GM23338 (cell line): ENCODE measurements around the gene DSG4. TPM values are rescaled to one million over a fixed set of nuclear protein-coding genes. Genes with fewer than 3 reads are reported as not detected.

Experiments used
- ATAC-seq: fragments of 200-7000 bp; cut with Tn5 transposase; 3 replicates; pipeline ENCODE4 v1.9.1; 2020
- DNase-seq: peaks from one replicate; pipeline ENCODE4 v3.0.0-alpha.2; 2015; ENCODE audit warnings: low spot score
- H2AFZ ChIP-seq: fragments of 200-600 bp; sonication (generic); 2 replicates; pipeline ENCODE4 v1.8.0; 2016; ENCODE audit warnings: antibody characterized with exemption, mild to moderate bottlenecking, moderate library complexity
- H3F3A ChIP-seq: fragments of 200-600 bp; sonication (generic); replicated peaks from 2 replicates; pipeline ENCODE4 v1.8.0; 2017; ENCODE audit warnings: antibody characterized with exemption, mixed run types, low read depth
- H3K27ac ChIP-seq: fragments of 200-600 bp; sonication (generic); 2 replicates; pipeline ENCODE4 v1.6.1; 2016; ENCODE audit warnings: low read depth
- H3K27me3 ChIP-seq: fragments of 200-600 bp; sonication (generic); 2 replicates; pipeline ENCODE4 v1.8.0; 2016; ENCODE audit warnings: mild to moderate bottlenecking, mixed run types, moderate library complexity; ENCODE audit not compliant: insufficient read depth
- H3K36me3 ChIP-seq: fragments of 200-600 bp; sonication (generic); 2 replicates; pipeline ENCODE4 v1.8.0; 2016; ENCODE audit warnings: mild to moderate bottlenecking; ENCODE audit not compliant: insufficient read depth
- H3K4me1 ChIP-seq: fragments of 200-600 bp; sonication (generic); 2 replicates; pipeline ENCODE4 v1.8.0; 2016; ENCODE audit warnings: mild to moderate bottlenecking, moderate library complexity; ENCODE audit not compliant: insufficient read depth
- H3K4me2 ChIP-seq: fragments of 200-600 bp; sonication (generic); 2 replicates; pipeline ENCODE4 v1.7.1; 2017; ENCODE audit warnings: mixed run types
- H3K4me3 ChIP-seq: fragments of 200-600 bp; sonication (generic); 2 replicates; pipeline ENCODE4 v1.6.1; 2016; ENCODE audit warnings: mixed run types
- H3K79me2 ChIP-seq: fragments of 200-600 bp; sonication (generic); replicated peaks from 2 replicates; pipeline ENCODE4 v1.8.0; 2017; ENCODE audit warnings: mild to moderate bottlenecking; ENCODE audit not compliant: insufficient read depth
- H3K9me2 ChIP-seq: fragments of 200-600 bp; sonication (generic); 2 replicates; pipeline ENCODE4 v1.8.0; 2017; ENCODE audit not compliant: insufficient read depth
- H4K20me1 ChIP-seq: fragments of 200-600 bp; sonication (generic); replicated peaks from 2 replicates; pipeline ENCODE4 v1.8.0; 2017; ENCODE audit warnings: mild to moderate bottlenecking; ENCODE audit not compliant: insufficient read depth
- H3K27ac Mint-ChIP-seq: 2 replicates; pipeline ENCODE4 v1.8.0; 2020; ENCODE audit warnings: inconsistent platforms, mild to moderate bottlenecking, moderate library complexity, mixed read lengths
- H3K27me3 Mint-ChIP-seq: 3 replicates; pipeline ENCODE4 v1.8.0; 2022; ENCODE audit warnings: low read depth, mild to moderate bottlenecking, moderate library complexity, mixed read lengths, inconsistent platforms; ENCODE audit not compliant: insufficient read depth, poor library complexity
- H3K36me3 Mint-ChIP-seq: 3 replicates; pipeline ENCODE4 v1.8.0; 2021; ENCODE audit warnings: low read depth, mild to moderate bottlenecking, inconsistent platforms, moderate library complexity, mixed read lengths
- H3K4me1 Mint-ChIP-seq: 3 replicates; pipeline ENCODE4 v1.8.0; 2020; ENCODE audit warnings: mild to moderate bottlenecking, inconsistent platforms, mixed read lengths
- H3K4me3 Mint-ChIP-seq: 3 replicates; pipeline ENCODE4 v1.8.0; 2021; ENCODE audit warnings: moderate library complexity, mild to moderate bottlenecking, inconsistent platforms, mixed read lengths
- H3K9me3 Mint-ChIP-seq: 3 replicates; pipeline ENCODE4 v1.8.0; 2020; ENCODE audit warnings: moderate library complexity, mild to moderate bottlenecking, inconsistent platforms, mixed read lengths
- CREB1 ChIP-seq: fragments of 250-450 bp; sonication (Bioruptor Pico); IDR thresholded peaks from 2 replicates; pipeline ENCODE4 v1.5.0; 2020; ENCODE audit warnings: low read depth, mild to moderate bottlenecking, moderate library complexity
- CTCF ChIP-seq, 2 experiments: fragments of 200-600 bp in 1 of 2; sonication (generic) in 1 of 2; conservative IDR thresholded peaks; 2 replicates each; pipeline versions ENCODE4 v1.5.1 to v1.6.1; 2016 to 2017; ENCODE audit warnings: antibody characterized with exemption in 2 of 2, low read depth in 2 of 2, mild to moderate bottlenecking in 2 of 2, moderate library complexity in 1 of 2
- ETS1 ChIP-seq: IDR thresholded peaks from 2 replicates; pipeline ENCODE4 v1.6.1; 2016; ENCODE audit warnings: antibody characterized with exemption
- EZH2 ChIP-seq: fragments of 200-600 bp; sonication (generic); IDR thresholded peaks from one replicate; pipeline ENCODE4 v1.8.0; 2017; ENCODE audit warnings: antibody characterized with exemption, mild to moderate bottlenecking, low read depth; ENCODE audit not compliant: unreplicated experiment
- EZH2phosphoT487 ChIP-seq: fragments of 200-600 bp; sonication (generic); IDR thresholded peaks from one replicate; pipeline ENCODE4 v1.8.1; 2018; ENCODE audit warnings: antibody characterized with exemption; ENCODE audit not compliant: unreplicated experiment
- JUNB ChIP-seq: IDR thresholded peaks from one replicate; pipeline ENCODE4 v1.6.1; 2016; ENCODE audit warnings: antibody characterized with exemption; ENCODE audit not compliant: unreplicated experiment
- NANOG ChIP-seq: IDR thresholded peaks from 2 replicates; pipeline ENCODE4 v1.6.1; 2016; ENCODE audit warnings: antibody characterized with exemption, borderline replicate concordance
- POLR2AphosphoS5 ChIP-seq: IDR thresholded peaks from 2 replicates; pipeline ENCODE4 v1.6.1; 2016; ENCODE audit warnings: antibody characterized with exemption, low read depth
- STAT1 ChIP-seq: IDR thresholded peaks from one replicate; pipeline ENCODE4 v1.6.1; 2016; ENCODE audit warnings: antibody characterized with exemption; ENCODE audit not compliant: unreplicated experiment
- ZNF114 ChIP-seq: fragments of 250-450 bp; sonication (Bioruptor Pico); IDR thresholded peaks from 2 replicates; pipeline ENCODE4 v1.5.0; 2020; ENCODE audit warnings: mild to moderate bottlenecking, moderate library complexity
- ZNF331 ChIP-seq: fragments of 250-450 bp; sonication (Bioruptor Pico); IDR thresholded peaks from 2 replicates; pipeline ENCODE4 v1.5.0; 2020; ENCODE audit warnings: low read depth, mild to moderate bottlenecking, moderate library complexity
- ZNF462 ChIP-seq: fragments of 250-450 bp; sonication (Bioruptor Pico); IDR thresholded peaks from 2 replicates; pipeline ENCODE4 v1.5.0; 2020; ENCODE audit warnings: mild to moderate bottlenecking, moderate library complexity
- polyA plus RNA-seq: library from polyadenylated mRNA; unstranded; fragments of >200 nt; fragmentation: Nextera tagmentation; extraction: Ambion mirVana; gene quantifications from 2 replicates; pipeline ENCODE4 v1.2.1, GENCODE V29; 2016
- total RNA-seq: library from RNA; depleted of rRNA; stranded (reverse); fragments of >200 nt; shearing (Covaris generic); gene quantifications from 2 replicates; pipeline ENCODE4 v1.2.3, GENCODE V29; 2014

Gene DSG4
- total and polyA plus RNA-seq, 2 experiments from 2014 or later, result not detected

GRCh38 chr18:31420032-31420431, 43.5 kb downstream of the DSG4 start (continued):
- TF ChIP-seq STAT1 (no peak), POLR2AphosphoS5 (no peak), CTCF (conservative IDR thresholded peaks at IDR 0.05; ENCODE audit: low read depth in 2 of 2) (no peak)

GRCh38 chr18:31420524-31420923, 43.9 kb downstream of the DSG4 start:
- no peaks in the 10 kb centered on the region for H3K27me3 Mint-ChIP-seq
- DNase-seq (no peak), ATAC-seq (no peak)
- TF ChIP-seq EZH2 (no peak), NANOG (no peak), ZNF114 (CRISPR knock-in tag) (no peak), ZNF462 (CRISPR knock-in tag) (no peak), JUNB (no peak), POLR2AphosphoS5 (no peak), STAT1 (no peak), CTCF (conservative IDR thresholded peaks at IDR 0.05; ENCODE audit: low read depth in 2 of 2) (no peak), EZH2phosphoT487 (no peak), ZNF331 (CRISPR knock-in tag) (no peak), ETS1 (no peak), CREB1 (CRISPR knock-in tag) (no peak)

More at GRCh38 chr18:31420524-31420923, 43.9 kb downstream of the DSG4 start:
- H3K27ac Mint-ChIP-seq, result no peak overlapping the region
- Histone ChIP-seq H2AFZ (no peak overlapping the region), H3K27me3 (no peaks in the 10 kb centered on the region), H3K36me3 (no peaks in the 10 kb centered on the region), H3K79me2 (no peaks in the 10 kb centered on the region), H3K9me2 (no peaks in the 10 kb centered on the region), H3F3A (no peaks in the 10 kb centered on the region), H3K4me3 (no peak overlapping the region), H3K4me2 (no peak overlapping the region), H4K20me1 (no peaks in the 10 kb centered on the region), H3K4me1 (no peaks in the 10 kb centered on the region), H3K27ac (no peak overlapping the region)
- H3K4me3 Mint-ChIP-seq, result no peak overlapping the region
- H3K9me3 Mint-ChIP-seq, result no peaks in the 10 kb centered on the region
- H3K36me3 Mint-ChIP-seq, result no peaks in the 10 kb centered on the region
- H3K4me1 Mint-ChIP-seq, result peaks cover 5% of the 10 kb centered on the region; the same call in 1 of the 3 replicates
